ENCODE results near the gene PHF21A. TPM values are rescaled to one million over a fixed set of nuclear protein-coding genes. Genes with fewer than 3 reads are reported as not detected.

Gene PHF21A
- total RNA-seq, 2 experiments from 2014 or later = 59.5 to 66.2 TPM

- no peaks in the 10 kb centered on the region for H3K36me3 ChIP-seq (ENCODE audit: insufficient read depth, low read length)
- no peak overlapping the region for H3K27ac ChIP-seq (ENCODE audit: low read depth in 1 of 2, low read length in 2 of 2)
- Mint-ChIP-seq H3K36me3 (ENCODE audit: low read depth) (no peaks in the 10 kb centered on the region), H3K27ac (peak overlapping the region; percentile 9), H3K9me3 (no peaks in the 10 kb centered on the region), H3K27me3 (no peaks in the 10 kb centered on the region), H3K4me3 (no peak overlapping the region), H3K4me1 (ENCODE audit: low read depth) (peaks cover 55% of the 10 kb centered on the region)
- H3K4me3 ChIP-seq (ENCODE audit: low read length) = no peak overlapping the region
- CTCF ChIA-PET = interaction anchor here (1.0 to 1.8 kb wide), 4 partner anchors 8 to 474 kb away, joined by 3 to 11 read pairs (median 4); no protein-coding TSS in a partner anchor
- POLR2A ChIA-PET = interaction anchor here (1.5 kb wide), 1 partner anchor 14 kb away, joined by 5 read pairs; no protein-coding TSS in a partner anchor
- H3K4me1 ChIP-seq (ENCODE audit: insufficient read depth, low read length) = peaks cover 3% of the 10 kb centered on the region
- ATAC-seq (ENCODE audit: poor library complexity) (no peak), DNase-seq (no peak)
- no peaks in the 10 kb centered on the region for H3K27me3 ChIP-seq (ENCODE audit: control insufficient read depth in 1 of 2, insufficient read depth in 2 of 2, low read length in 2 of 2)
- no peak for TF ChIP-seq CTCF (IDR thresholded peaks at IDR 0.05)
- intact Hi-C loops (cut with DNase I, micrococcal nuclease) = no loop called here
- no peaks in the 10 kb centered on the region for H3K9me3 ChIP-seq (ENCODE audit: control insufficient read depth in 1 of 2, insufficient read depth in 1 of 2, low read length in 2 of 2)
Measured at GRCh38 chr11:46105134-46105628, 16.1 kb downstream of the PHF21A start.

- intact Hi-C loops (cut with DNase I, micrococcal nuclease) = no loop called here
- H3K9me3 ChIP-seq (ENCODE audit: control insufficient read depth in 1 of 2, insufficient read depth in 1 of 2, low read length in 2 of 2) = no peaks in the 10 kb centered on the region
- H3K4me3 Mint-ChIP-seq = no peak overlapping the region
- ChIA-PET POLR2A (interaction anchor here (1.2 kb wide), 1 partner anchor 12 kb away, joined by 3 read pairs; no protein-coding TSS in a partner anchor), CTCF (interaction anchor here (0.5 to 1.0 kb wide), 3 partner anchors 18 to 223 kb away, joined by 3 read pairs; no protein-coding TSS in a partner anchor)
- H3K9me3 Mint-ChIP-seq = no peaks in the 10 kb centered on the region
- no peaks in the 10 kb centered on the region for H3K27me3 Mint-ChIP-seq
- ATAC-seq (ENCODE audit: poor library complexity) (no peak), DNase-seq (no peak)
- no peaks in the 10 kb centered on the region for H3K36me3 Mint-ChIP-seq (ENCODE audit: low read depth)
- H3K4me1 ChIP-seq (ENCODE audit: insufficient read depth, low read length) = peaks cover 6% of the 10 kb centered on the region
- no peak overlapping the region for H3K27ac Mint-ChIP-seq
- no peak overlapping the region for H3K4me3 ChIP-seq (ENCODE audit: low read length)
- no peak for TF ChIP-seq CTCF (IDR thresholded peaks at IDR 0.05)
- H3K27ac ChIP-seq (ENCODE audit: low read depth in 1 of 2, low read length in 2 of 2) = no peak overlapping the region
- H3K36me3 ChIP-seq (ENCODE audit: insufficient read depth, low read length) = no peaks in the 10 kb centered on the region
- H3K27me3 ChIP-seq (ENCODE audit: control insufficient read depth in 1 of 2, insufficient read depth in 2 of 2, low read length in 2 of 2) = no peaks in the 10 kb centered on the region
- peaks cover 78% of the 10 kb centered on the region for H3K4me1 Mint-ChIP-seq (ENCODE audit: low read depth)
Measured at GRCh38 chr11:46102843-46103242, 18.4 kb downstream of the PHF21A start.

GRCh38 chr11:46100670-46101069 lies 20.6 kb downstream of the PHF21A start:
- CTCF ChIA-PET = no interaction called here
- Mint-ChIP-seq H3K27ac (peak overlapping the region; percentile 87), H3K36me3 (ENCODE audit: low read depth) (no peaks in the 10 kb centered on the region), H3K9me3 (no peaks in the 10 kb centered on the region), H3K4me1 (ENCODE audit: low read depth) (peaks cover 79% of the 10 kb centered on the region), H3K27me3 (no peaks in the 10 kb centered on the region), H3K4me3 (peak overlapping the region; percentile 47)
- H3K9me3 ChIP-seq (ENCODE audit: control insufficient read depth in 1 of 2, insufficient read depth in 1 of 2, low read length in 2 of 2) = no peaks in the 10 kb centered on the region
- DNase-seq (peak in 2 of 14 experiments; percentile 20 to 32), ATAC-seq (ENCODE audit: poor library complexity) (peak; percentile 46)
- no peak overlapping the region for H3K4me3 ChIP-seq (ENCODE audit: low read length)
- no peaks in the 10 kb centered on the region for H3K36me3 ChIP-seq (ENCODE audit: insufficient read depth, low read length)
- peaks cover 6% of the 10 kb centered on the region for H3K4me1 ChIP-seq (ENCODE audit: insufficient read depth, low read length)
- TF ChIP-seq CTCF (IDR thresholded peaks at IDR 0.05) = no peak
- intact Hi-C loops (cut with DNase I, micrococcal nuclease) = loop anchor here in 1 of 2 experiments (2.0 kb wide), 1 partner anchor 18 kb away; no protein-coding TSS in a partner anchor
- no peaks in the 10 kb centered on the region for H3K27me3 ChIP-seq (ENCODE audit: control insufficient read depth in 1 of 2, insufficient read depth in 2 of 2, low read length in 2 of 2)
- POLR2A ChIA-PET = interaction anchor here (1.3 to 1.4 kb wide), 2 partner anchors 15 to 20 kb away, joined by 5 to 6 read pairs; partner anchors contain the start of gene PHF21A
- H3K27ac ChIP-seq (ENCODE audit: low read depth in 1 of 2, low read length in 2 of 2) = no peak overlapping the region

All from CD4-positive, alpha-beta T cell (primary cell).